ENCODE results near the gene MSANTD7.
"Not testable (repeated sequence)": the region's sequence is repeated elsewhere in the genome, so short reads cannot be mapped to it uniquely, and the experiment has no call there.

Gene MSANTD7

GRCh38 chr10:14837757-14838581, at the start of gene MSANTD7, which contains the start of the genes CDNF and HSPA14:
MSANTD7 (plus strand) TSS chr10:14838306; CDS start chr10:14842285, 3,979 bp downstream.
CDNF (minus strand) TSS chr10:14838037; CDS start chr10:14837946, 91 bp downstream.
HSPA14 (plus strand) TSS chr10:14838306; CDS start chr10:14838403, 97 bp downstream.
- peak; percentile 99 for DNase-seq (ENCODE audit: low read depth)

GRCh38 chr10:14798636-14799035, 39.5 kb upstream of the MSANTD7 start:
- no peak for DNase-seq (ENCODE audit: low read depth)

- DNase-seq (ENCODE audit: low read depth), result no peak
Observed at GRCh38 chr10:14800397-14800796, 37.7 kb upstream of the MSANTD7 start.

GRCh38 chr10:14801723-14802122, 36.4 kb upstream of the MSANTD7 start:
- DNase-seq (ENCODE audit: low read depth), result no peak

GRCh38 chr10:14803827-14804226, 34.3 kb upstream of the MSANTD7 start:
- no peak for DNase-seq (ENCODE audit: low read depth)

GRCh38 chr10:14806318-14806717, 31.8 kb upstream of the MSANTD7 start:
- no peak for DNase-seq (ENCODE audit: low read depth)

GRCh38 chr10:14810969-14811953, 26.8 kb upstream of the MSANTD7 start:
- DNase-seq (ENCODE audit: low read depth), result no peak

GRCh38 chr10:14812271-14812670, 25.8 kb upstream of the MSANTD7 start:
- DNase-seq (ENCODE audit: low read depth), result no peak

- DNase-seq (ENCODE audit: low read depth), result no peak
Observed at GRCh38 chr10:14815681-14816080, 22.4 kb upstream of the MSANTD7 start.

- DNase-seq (ENCODE audit: low read depth), result not testable (repeated sequence)
Observed at GRCh38 chr10:14816717-14817116, 21.4 kb upstream of the MSANTD7 start.

GRCh38 chr10:14820010-14820774, 17.9 kb upstream of the MSANTD7 start:
- DNase-seq (ENCODE audit: low read depth), result no peak

GRCh38 chr10:14820775-14821154, 17.3 kb upstream of the MSANTD7 start:
- DNase-seq (ENCODE audit: low read depth), result no peak

- DNase-seq (ENCODE audit: low read depth), result no peak
Observed at GRCh38 chr10:14821635-14822375, 16.3 kb upstream of the MSANTD7 start.

GRCh38 chr10:14822879-14823755, 15.0 kb upstream of the MSANTD7 start:
- DNase-seq (ENCODE audit: low read depth), result peak; percentile 23

- no peak for DNase-seq (ENCODE audit: low read depth)
Observed at GRCh38 chr10:14823966-14824365, 14.1 kb upstream of the MSANTD7 start.

- DNase-seq (ENCODE audit: low read depth), result no peak
Observed at GRCh38 chr10:14826076-14826829, 11.9 kb upstream of the MSANTD7 start.

GRCh38 chr10:14833106-14833505, 5.0 kb upstream of the MSANTD7 start:
- DNase-seq (ENCODE audit: low read depth), result no peak

GRCh38 chr10:14836208-14836607, 1.9 kb upstream of the MSANTD7 start:
- DNase-seq (ENCODE audit: low read depth), result no peak

Measured in activated T-cell treated with anti-CD3 and anti-CD28 coated beads for 24 hours (primary cell).